ENCODE results near the gene NEURL1.
"Not testable (repeated sequence)": the region's sequence is repeated elsewhere in the genome, so short reads cannot be mapped to it uniquely, and the experiment has no call there.

NEURL1 gene

GRCh38 chr10:103608056-103608455, 114.6 kb downstream of the NEURL1 start:
- DNase-seq (ENCODE audit: low read depth): not testable (repeated sequence)

- DNase-seq (ENCODE audit: low read depth): no peak
Measured at GRCh38 chr10:103609231-103610082, 116.0 kb downstream of the NEURL1 start.

- DNase-seq (ENCODE audit: low read depth): no peak
Measured at GRCh38 chr10:103610083-103610472, 116.6 kb downstream of the NEURL1 start.

GRCh38 chr10:103610921-103611511, 117.5 kb downstream of the NEURL1 start:
- DNase-seq (ENCODE audit: low read depth): no peak

GRCh38 chr10:103612462-103613365, 119.2 kb downstream of the NEURL1 start:
- no peak for DNase-seq (ENCODE audit: low read depth)

- DNase-seq (ENCODE audit: low read depth): no peak
Measured at GRCh38 chr10:103613616-103614015, 120.1 kb downstream of the NEURL1 start.

- no peak for DNase-seq (ENCODE audit: low read depth)
Measured at GRCh38 chr10:103614306-103615158, 121.0 kb downstream of the NEURL1 start.

GRCh38 chr10:103616705-103617601, 123.4 kb downstream of the NEURL1 start:
- no peak for DNase-seq (ENCODE audit: low read depth)

GRCh38 chr10:103617602-103618385, 124.3 kb downstream of the NEURL1 start:
- no peak for DNase-seq (ENCODE audit: low read depth)

GRCh38 chr10:103618575-103619423, 125.3 kb downstream of the NEURL1 start:
- DNase-seq (ENCODE audit: low read depth): no peak

GRCh38 chr10:103619424-103620351, 126.2 kb downstream of the NEURL1 start:
- DNase-seq (ENCODE audit: low read depth): no peak

- no peak for DNase-seq (ENCODE audit: low read depth)
Measured at GRCh38 chr10:103620352-103620740, 126.8 kb downstream of the NEURL1 start.

GRCh38 chr10:103620891-103621782, 127.6 kb downstream of the NEURL1 start:
- DNase-seq (ENCODE audit: low read depth): no peak

- DNase-seq (ENCODE audit: low read depth): no peak
Measured at GRCh38 chr10:103621783-103622125, 128.2 kb downstream of the NEURL1 start.

GRCh38 chr10:103622286-103622685, 128.8 kb downstream of the NEURL1 start:
- no peak for DNase-seq (ENCODE audit: low read depth)

- DNase-seq (ENCODE audit: low read depth): no peak
Measured at GRCh38 chr10:103622935-103623574, 129.6 kb downstream of the NEURL1 start.

Data from HS-27A (cell line).